ENCODE data around the gene ZCCHC17. TPM values are rescaled to one million over a fixed set of nuclear protein-coding genes. Genes with fewer than 3 reads are reported as not detected.

The ZCCHC17 gene
- total and polyA plus RNA-seq, 8 donors: 1.8 to 39.0 (median 23.2) TPM; not detected in 1

DNA sequence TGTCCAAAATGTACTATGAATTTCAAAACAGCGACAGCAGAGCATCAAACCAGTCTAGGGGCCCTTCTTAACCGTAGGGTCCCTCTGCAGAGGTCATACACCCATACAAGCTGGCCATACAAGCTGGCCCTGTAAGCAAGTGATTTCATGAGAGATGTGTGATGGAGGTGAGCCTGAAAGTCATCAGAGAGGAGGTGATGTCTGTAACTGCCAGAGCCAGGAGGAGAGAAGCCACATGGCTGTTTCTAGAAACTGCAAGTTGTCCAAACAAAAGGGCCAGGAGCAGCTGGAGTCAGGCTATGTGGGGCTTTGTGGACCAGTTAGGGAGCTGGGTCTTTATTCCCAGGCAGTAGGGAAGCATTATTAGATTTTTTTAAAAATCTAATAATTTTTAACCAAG lies 101.4 kb downstream of the ZCCHC17 start:
- intact Hi-C loops (cut with DNase I; ENCODE audit: low total_unique reads): no loop called here
- H3K4me1 ChIP-seq: peaks cover 5 to 13% (median 12%) of the 10 kb centered on the region in 4 donors
- TF ChIP-seq POLR2A (IDR thresholded peaks at IDR 0.05) (no peak), POLR2AphosphoS5 (IDR thresholded peaks at IDR 0.05) (no peak), EP300 (IDR thresholded peaks at IDR 0.05) (no peak)
- TF ChIP-seq, protein P1, sequence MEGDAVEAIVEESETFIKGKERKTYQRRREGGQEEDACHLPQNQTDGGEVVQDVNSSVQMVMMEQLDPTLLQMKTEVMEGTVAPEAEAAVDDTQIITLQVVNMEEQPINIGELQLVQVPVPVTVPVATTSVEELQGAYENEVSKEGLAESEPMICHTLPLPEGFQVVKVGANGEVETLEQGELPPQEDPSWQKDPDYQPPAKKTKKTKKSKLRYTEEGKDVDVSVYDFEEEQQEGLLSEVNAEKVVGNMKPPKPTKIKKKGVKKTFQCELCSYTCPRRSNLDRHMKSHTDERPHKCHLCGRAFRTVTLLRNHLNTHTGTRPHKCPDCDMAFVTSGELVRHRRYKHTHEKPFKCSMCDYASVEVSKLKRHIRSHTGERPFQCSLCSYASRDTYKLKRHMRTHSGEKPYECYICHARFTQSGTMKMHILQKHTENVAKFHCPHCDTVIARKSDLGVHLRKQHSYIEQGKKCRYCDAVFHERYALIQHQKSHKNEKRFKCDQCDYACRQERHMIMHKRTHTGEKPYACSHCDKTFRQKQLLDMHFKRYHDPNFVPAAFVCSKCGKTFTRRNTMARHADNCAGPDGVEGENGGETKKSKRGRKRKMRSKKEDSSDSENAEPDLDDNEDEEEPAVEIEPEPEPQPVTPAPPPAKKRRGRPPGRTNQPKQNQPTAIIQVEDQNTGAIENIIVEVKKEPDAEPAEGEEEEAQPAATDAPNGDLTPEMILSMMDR (IDR thresholded peaks at IDR 0.05): no peak
- peaks cover 0 to 5% (median 0%) of the 10 kb centered on the region in 3 donors for H3K27me3 ChIP-seq
- H3K27ac ChIP-seq: no peak overlapping the region
- H3K36me3 ChIP-seq: no peaks in the 10 kb centered on the region
- H3K9me3 ChIP-seq: no peaks in the 10 kb centered on the region
- 82 to 100% (median 88%) methylated on average over 2 of the region's 2 CpGs for WGBS, 5 donors
- DNase-seq: no peak
- H3K4me3 ChIP-seq: no peak overlapping the region

DNA sequence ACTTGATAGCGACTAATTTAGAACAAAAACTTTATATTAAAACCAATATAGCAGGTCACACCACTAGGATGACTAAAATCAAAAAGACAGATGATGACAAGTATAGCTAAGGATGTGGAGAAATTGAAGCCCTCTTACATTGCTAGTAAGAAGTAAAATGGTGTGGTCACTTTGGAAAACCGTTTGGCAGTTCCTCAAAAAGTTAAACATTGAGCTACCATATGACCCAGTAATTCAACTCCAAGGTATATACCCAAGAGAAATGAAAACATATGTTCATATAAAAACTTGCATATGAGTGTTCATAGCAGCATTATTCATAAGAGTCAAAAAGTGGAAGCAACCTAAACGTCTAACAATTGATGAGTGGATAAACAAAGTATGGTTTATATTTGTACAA lies 103.1 kb downstream of the ZCCHC17 start:
- no peak for DNase-seq
- H3K27me3 ChIP-seq: peaks cover 0 to 3% (median 0%) of the 10 kb centered on the region in 3 donors
- H3K4me1 ChIP-seq: peaks cover 0 to 4% (median 1%) of the 10 kb centered on the region in 4 donors
- intact Hi-C loops (cut with DNase I; ENCODE audit: low total_unique reads): no loop called here
- H3K9me3 ChIP-seq: no peaks in the 10 kb centered on the region
- WGBS, 5 donors: 44 to 54% (median 46%) methylated on average over 3 of the region's 3 CpGs
- no peak overlapping the region for H3K27ac ChIP-seq
- TF ChIP-seq EP300 (IDR thresholded peaks at IDR 0.05) (no peak), POLR2A (IDR thresholded peaks at IDR 0.05) (no peak)
- TF ChIP-seq, protein P1 (IDR thresholded peaks at IDR 0.05): no peak
- H3K4me3 ChIP-seq: no peak overlapping the region
- no peaks in the 10 kb centered on the region for H3K36me3 ChIP-seq

DNA sequence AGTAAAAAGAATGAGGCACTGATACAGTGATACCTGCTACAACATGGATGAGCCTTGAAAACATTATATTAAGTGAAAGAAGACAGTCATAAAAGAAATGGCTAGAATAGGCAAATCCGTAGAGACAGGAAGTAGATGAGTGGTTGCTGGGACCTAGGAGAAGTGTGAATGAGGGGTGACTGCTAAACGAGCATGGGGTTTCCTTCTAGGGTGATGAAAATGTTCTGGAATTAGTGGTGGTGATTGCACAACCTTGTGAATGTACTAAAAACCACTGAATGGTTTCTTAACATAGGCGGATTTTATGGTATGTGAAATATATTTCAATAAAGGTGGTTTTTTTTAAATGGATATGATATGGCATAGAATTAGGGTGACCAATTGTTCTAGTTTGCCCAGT lies 103.6 kb downstream of the ZCCHC17 start:
- no peak overlapping the region for H3K4me3 ChIP-seq
- H3K9me3 ChIP-seq: no peaks in the 10 kb centered on the region
- H3K27me3 ChIP-seq: no peaks in the 10 kb centered on the region
- TF ChIP-seq POLR2A (IDR thresholded peaks at IDR 0.05): no peak
- TF ChIP-seq, protein P1 (IDR thresholded peaks at IDR 0.05): no peak
- no peak for TF ChIP-seq POLR2AphosphoS5 (IDR thresholded peaks at IDR 0.05)
- TF ChIP-seq EP300 (IDR thresholded peaks at IDR 0.05): no peak
- H3K4me1 ChIP-seq: no peaks in the 10 kb centered on the region
- H3K36me3 ChIP-seq: no peaks in the 10 kb centered on the region
- intact Hi-C loops (cut with DNase I; ENCODE audit: low total_unique reads): no loop called here
- DNase-seq: no peak
- no peak overlapping the region for H3K27ac ChIP-seq
- 40 to 61% (median 58%) methylated on average over 3 of the region's 3 CpGs for WGBS, 5 donors

DNA sequence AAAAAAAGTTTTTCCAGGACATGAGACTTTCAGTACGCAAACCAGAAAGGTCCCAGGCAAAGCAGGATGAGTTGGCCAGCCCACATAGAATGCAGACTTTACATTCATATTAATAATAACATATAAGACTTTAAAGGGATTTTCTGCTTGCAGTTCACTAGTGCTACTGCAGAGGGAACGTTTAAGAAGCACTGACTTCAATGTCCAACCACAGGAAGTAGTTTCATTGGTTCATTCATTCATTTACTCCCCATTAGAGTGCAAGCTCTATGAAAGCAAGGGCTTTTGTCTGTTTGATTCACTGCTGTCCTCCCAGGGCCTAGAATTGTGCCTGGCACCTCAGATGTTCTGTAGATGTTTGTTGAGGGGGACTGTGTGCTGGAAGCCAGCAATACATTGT lies 104.4 kb downstream of the ZCCHC17 start:
- 41 to 51% (median 48%) methylated on average over 2 of the region's 2 CpGs for WGBS, 5 donors
- H3K36me3 ChIP-seq: no peaks in the 10 kb centered on the region
- intact Hi-C loops (cut with DNase I; ENCODE audit: low total_unique reads): no loop called here
- TF ChIP-seq POLR2AphosphoS5 (IDR thresholded peaks at IDR 0.05) (no peak), POLR2A (IDR thresholded peaks at IDR 0.05) (no peak), EP300 (IDR thresholded peaks at IDR 0.05) (no peak)
- TF ChIP-seq, protein P1 (IDR thresholded peaks at IDR 0.05): no peak
- no peak overlapping the region for H3K27ac ChIP-seq
- no peak overlapping the region for H3K4me3 ChIP-seq
- H3K9me3 ChIP-seq: no peaks in the 10 kb centered on the region
- H3K27me3 ChIP-seq: no peaks in the 10 kb centered on the region
- H3K4me1 ChIP-seq: no peaks in the 10 kb centered on the region
- no peak for DNase-seq

Measured in stomach (tissue), 9 donors.